Measurements from ENCODE around the gene NPBWR2.

DNA sequence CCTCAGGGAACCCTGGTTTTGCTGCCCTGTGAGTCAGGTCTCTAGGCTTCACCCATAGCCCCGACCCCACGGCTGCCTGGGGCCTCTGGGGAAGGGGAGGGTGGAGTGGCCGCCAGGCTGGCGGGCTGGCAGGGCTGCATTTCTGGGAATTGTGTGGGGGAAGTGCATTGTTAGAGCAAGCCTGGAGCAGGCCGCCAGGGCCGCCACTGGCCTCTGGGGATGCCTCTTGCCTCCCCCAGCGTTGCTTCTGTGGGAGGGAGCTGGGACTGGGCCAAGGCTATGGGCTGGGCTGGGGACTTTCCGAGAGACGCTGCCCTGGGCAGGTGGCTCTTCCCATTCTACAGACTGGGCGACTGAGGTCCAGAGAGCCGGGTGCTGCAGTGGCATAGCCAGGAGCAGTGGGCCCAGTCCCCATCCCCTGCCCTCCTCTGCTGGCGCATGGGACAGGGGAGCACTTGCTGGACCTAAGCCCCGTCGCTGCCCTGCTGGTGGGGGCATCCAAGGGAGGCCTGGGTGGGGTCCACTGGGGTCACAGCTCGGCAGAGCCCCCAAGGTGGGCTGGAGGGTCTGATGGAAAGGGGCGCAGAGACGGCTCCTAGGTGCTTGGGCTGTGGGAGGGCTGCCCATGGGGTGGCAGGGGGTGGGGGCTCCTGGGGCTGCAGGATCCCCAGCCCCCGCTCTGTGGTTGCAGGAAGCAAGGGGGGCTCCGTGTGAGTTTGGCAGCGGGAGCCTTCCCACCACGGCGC lies 51.3 kb downstream of the NPBWR2 start:
- TF ChIP-seq, protein P1, sequence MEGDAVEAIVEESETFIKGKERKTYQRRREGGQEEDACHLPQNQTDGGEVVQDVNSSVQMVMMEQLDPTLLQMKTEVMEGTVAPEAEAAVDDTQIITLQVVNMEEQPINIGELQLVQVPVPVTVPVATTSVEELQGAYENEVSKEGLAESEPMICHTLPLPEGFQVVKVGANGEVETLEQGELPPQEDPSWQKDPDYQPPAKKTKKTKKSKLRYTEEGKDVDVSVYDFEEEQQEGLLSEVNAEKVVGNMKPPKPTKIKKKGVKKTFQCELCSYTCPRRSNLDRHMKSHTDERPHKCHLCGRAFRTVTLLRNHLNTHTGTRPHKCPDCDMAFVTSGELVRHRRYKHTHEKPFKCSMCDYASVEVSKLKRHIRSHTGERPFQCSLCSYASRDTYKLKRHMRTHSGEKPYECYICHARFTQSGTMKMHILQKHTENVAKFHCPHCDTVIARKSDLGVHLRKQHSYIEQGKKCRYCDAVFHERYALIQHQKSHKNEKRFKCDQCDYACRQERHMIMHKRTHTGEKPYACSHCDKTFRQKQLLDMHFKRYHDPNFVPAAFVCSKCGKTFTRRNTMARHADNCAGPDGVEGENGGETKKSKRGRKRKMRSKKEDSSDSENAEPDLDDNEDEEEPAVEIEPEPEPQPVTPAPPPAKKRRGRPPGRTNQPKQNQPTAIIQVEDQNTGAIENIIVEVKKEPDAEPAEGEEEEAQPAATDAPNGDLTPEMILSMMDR (IDR thresholded peaks at IDR 0.05): no peak
- TF ChIP-seq POLR2AphosphoS5 (IDR thresholded peaks at IDR 0.05) (no peak), POLR2A (IDR thresholded peaks at IDR 0.05) (no peak)

Data from transverse colon (tissue), 4 donors.